Measurements from ENCODE around the gene CFAP20DC.

The CFAP20DC gene

GRCh38 chr3:58799271-58799670, 250.6 kb downstream of the CFAP20DC start:
- no peak for DNase-seq (ENCODE audit: low spot score)

- no peak for DNase-seq (ENCODE audit: low spot score)
These were observed 251.5 kb downstream of the CFAP20DC start for GRCh38 chr3:58798312-58798711.

GRCh38 chr3:58794750-58795149, 255.1 kb downstream of the CFAP20DC start:
- DNase-seq (ENCODE audit: low spot score), result no peak

GRCh38 chr3:58793938-58794337, 255.9 kb downstream of the CFAP20DC start:
- no peak for DNase-seq (ENCODE audit: low spot score)

- peak; percentile 17 for DNase-seq (ENCODE audit: low spot score)
These were observed 256.8 kb downstream of the CFAP20DC start for GRCh38 chr3:58792921-58793451.

- DNase-seq (ENCODE audit: low spot score), result no peak
These were observed 260.4 kb downstream of the CFAP20DC start for GRCh38 chr3:58789385-58789784.

- DNase-seq (ENCODE audit: low spot score), result no peak
These were observed 264.9 kb downstream of the CFAP20DC start for GRCh38 chr3:58784888-58785287.

- no peak for DNase-seq (ENCODE audit: low spot score)
These were observed 265.4 kb downstream of the CFAP20DC start for GRCh38 chr3:58784425-58784824.

- DNase-seq (ENCODE audit: low spot score), result no peak
These were observed 266.0 kb downstream of the CFAP20DC start for GRCh38 chr3:58783845-58784244.

- DNase-seq (ENCODE audit: low spot score), result no peak
These were observed 269.9 kb downstream of the CFAP20DC start for GRCh38 chr3:58779934-58780333.

- no peak for DNase-seq (ENCODE audit: low spot score)
These were observed 273.6 kb downstream of the CFAP20DC start for GRCh38 chr3:58776231-58776630.

- no peak for DNase-seq (ENCODE audit: low spot score)
These were observed 277.4 kb downstream of the CFAP20DC start for GRCh38 chr3:58772462-58772861.

GRCh38 chr3:58769065-58769464, 280.8 kb downstream of the CFAP20DC start:
- no peak for DNase-seq (ENCODE audit: low spot score)

- DNase-seq (ENCODE audit: low spot score), result no peak
These were observed 283.1 kb downstream of the CFAP20DC start for GRCh38 chr3:58766587-58767282.

GRCh38 chr3:58755150-58755549, 294.7 kb downstream of the CFAP20DC start:
- no peak for DNase-seq (ENCODE audit: low spot score)

GRCh38 chr3:58754074-58754473, 295.8 kb downstream of the CFAP20DC start:
- peak; percentile 38 for DNase-seq (ENCODE audit: low spot score)

- DNase-seq (ENCODE audit: low spot score), result no peak
These were observed 297.8 kb downstream of the CFAP20DC start for GRCh38 chr3:58751882-58752567.

GRCh38 chr3:58751235-58751634, 298.6 kb downstream of the CFAP20DC start:
- DNase-seq (ENCODE audit: low spot score), result no peak

GRCh38 chr3:58749948-58750347, 299.9 kb downstream of the CFAP20DC start:
- DNase-seq (ENCODE audit: low spot score), result no peak

GRCh38 chr3:58748024-58748423, 301.8 kb downstream of the CFAP20DC start:
- no peak for DNase-seq (ENCODE audit: low spot score)

- no peak for DNase-seq (ENCODE audit: low spot score)
These were observed 303.1 kb downstream of the CFAP20DC start for GRCh38 chr3:58746758-58747157.

- no peak for DNase-seq (ENCODE audit: low spot score)
These were observed 306.5 kb downstream of the CFAP20DC start for GRCh38 chr3:58743296-58743695.

- no peak for DNase-seq (ENCODE audit: low spot score)
These were observed 307.6 kb downstream of the CFAP20DC start for GRCh38 chr3:58742239-58742638.

All from kidney tubule cell (primary cell).